HepG2 (cell line): ENCODE results near the gene PLCB2. TPM values are rescaled to one million over a fixed set of nuclear protein-coding genes. Genes with fewer than 3 reads are reported as not detected.

Source experiments
- ATAC-seq: fragments of 200-7000 bp; cut with Tn5 transposase; 3 replicates; pipeline ENCODE4 v1.9.1; 2020; ENCODE audit warnings: mild to moderate bottlenecking, moderate library complexity
- BruUV-seq: library from RNA; stranded (reverse); fragments of 400-500 nt; replicated peaks from 2 replicates; lab custom pipeline; 2021; lab: Mats Ljungman, UMichigan
- CTCF ChIA-PET: fragments of 300-600 bp; formaldehyde crosslinking; extraction: SDS; loops from one replicate; lab custom pipeline; 2021; ENCODE audit warnings: low total read pairs, inconsistent platforms, low intra/inter-chr PET ratio; lab: Yijun Ruan, JAX
- POLR2A ChIA-PET: fragments of 350-600 bp; sonication (Branson Sonifier 250); formaldehyde crosslinking; loops from one replicate; lab custom pipeline; 2020; ENCODE audit warnings: antibody characterized with exemption, inconsistent platforms; lab: Yijun Ruan, JAX
- DNase-seq: peaks from one replicate; pipeline ENCODE4 v3.0.0-alpha.2; 2015; ENCODE audit warnings: low spot score
- FAIRE-seq: peaks from 3 replicates; lab custom pipeline; 2011; peaks lifted over from hg19 to GRCh38; lab: Jason Lieb, UNC
- H2AFZ ChIP-seq: one replicate; pipeline ENCODE4 v1.6.1; 2011; ENCODE audit warnings: low read length, inconsistent platforms
- H3K27ac ChIP-seq: fragments of 300-600 bp; 3 replicates; pipeline ENCODE4 v1.8.0; 2011; ENCODE audit warnings: mixed run types, mild to moderate bottlenecking, mixed read lengths, low read length, inconsistent platforms; ENCODE audit not compliant: insufficient read depth; ENCODE audit errors: extremely low read length
- H3K27me3 ChIP-seq, 2 experiments: fragments of 200-600 bp in 1 of 2; 2 replicates in 1 of 2; 3 replicates in 1 of 2; pipeline versions ENCODE4 v1.6.0 to v1.8.0; 2011; ENCODE audit warnings: low read length in 2 of 2, mild to moderate bottlenecking in 2 of 2, moderate library complexity in 2 of 2, inconsistent platforms in 1 of 2; ENCODE audit not compliant: insufficient read depth in 2 of 2, control insufficient read depth in 1 of 2
- H3K36me3 ChIP-seq, 2 experiments: fragments of 200-600 bp in 1 of 2; replicated peaks in 1 of 2; 2 replicates in 1 of 2; 3 replicates in 1 of 2; pipeline versions ENCODE4 v1.5.1 to v1.8.0; 2011; ENCODE audit warnings: low read length in 2 of 2, inconsistent platforms in 1 of 2; ENCODE audit not compliant: insufficient read depth in 2 of 2, control insufficient read depth in 1 of 2
- H3K4me1 ChIP-seq: 2 replicates; pipeline ENCODE4 v1.5.1; 2012; ENCODE audit warnings: low read length, inconsistent platforms; ENCODE audit not compliant: insufficient read depth
- H3K4me2 ChIP-seq: 2 replicates; pipeline ENCODE4 v1.6.0; 2011; ENCODE audit warnings: low read depth, low read length, inconsistent platforms
- H3K4me3 ChIP-seq, 3 experiments: fragments of 200-600 bp in 1 of 3; sonication (generic), shearing (Covaris generic) in 1 of 3; replicated peaks in 1 of 3; 2 replicates each; pipeline ENCODE4 v1.5.1; 2011 to 2016; ENCODE audit warnings: low read length in 3 of 3, inconsistent platforms in 2 of 3, low read depth in 2 of 3, mild to moderate bottlenecking in 2 of 3, control low read depth in 1 of 3, mixed read lengths in 1 of 3; ENCODE audit not compliant: insufficient read depth in 1 of 3
- H3K79me2 ChIP-seq: one replicate; pipeline ENCODE4 v1.6.1; 2011; ENCODE audit warnings: low read length, inconsistent platforms; ENCODE audit not compliant: insufficient read depth
- H3K9ac ChIP-seq: 2 replicates; pipeline ENCODE4 v1.6.0; 2011; ENCODE audit warnings: mild to moderate bottlenecking, low read depth, low read length, inconsistent platforms; ENCODE audit not compliant: insufficient read depth
- H3K9me3 ChIP-seq: 2 replicates; pipeline ENCODE4 v1.5.1; 2012; ENCODE audit warnings: mild to moderate bottlenecking, low read length
- H4K20me1 ChIP-seq: 2 replicates; pipeline ENCODE4 v1.6.0; 2011; ENCODE audit warnings: inconsistent platforms, mild to moderate bottlenecking, low read length, moderate library complexity; ENCODE audit not compliant: insufficient read depth
- ESRRA ChIP-seq: sonication (generic); formaldehyde crosslinking; IDR thresholded peaks from 2 replicates; pipeline ENCODE4 v1.5.1; 2020; ENCODE audit warnings: mild to moderate bottlenecking, low read depth, missing genetic modification reagents
- MAF1 ChIP-seq: sonication (generic); formaldehyde crosslinking; IDR thresholded peaks from 2 replicates; pipeline ENCODE4 v1.5.0; 2020; ENCODE audit warnings: missing genetic modification reagents, borderline replicate concordance
- NPAS2 ChIP-seq: sonication (generic); formaldehyde crosslinking; IDR thresholded peaks from 2 replicates; pipeline ENCODE4 v1.8.0; 2022; ENCODE audit warnings: mild to moderate bottlenecking, missing genetic modification reagents, borderline replicate concordance
- SMARCC2 ChIP-seq: fragments of 450-650 bp; IDR thresholded peaks from 2 replicates; pipeline ENCODE4 v1.6.1; 2017; ENCODE audit warnings: antibody characterized with exemption, mild to moderate bottlenecking
- SPEN ChIP-seq: sonication (generic); formaldehyde crosslinking; IDR thresholded peaks from 2 replicates; pipeline ENCODE4 v1.5.1; 2020; ENCODE audit warnings: low read depth, mild to moderate bottlenecking, missing genetic modification reagents
- THAP11 ChIP-seq: IDR thresholded peaks from 2 replicates; pipeline ENCODE4 v1.6.1; 2016; ENCODE audit warnings: missing biosample characterization, missing genetic modification reagents
- ZNF335 ChIP-seq: sonication (generic); formaldehyde crosslinking; IDR thresholded peaks from 2 replicates; pipeline ENCODE4 v1.4.0; 2020; ENCODE audit warnings: missing genetic modification reagents
- ZZZ3 ChIP-seq: sonication (generic); formaldehyde crosslinking; IDR thresholded peaks from 2 replicates; pipeline ENCODE4 v1.4.0; 2020; ENCODE audit warnings: missing genetic modification reagents, mild to moderate bottlenecking, borderline replicate concordance
- WGBS: methylation state at CpG from one replicate; pipeline ENCODE4 v1.1.6; 2017; ENCODE audit warnings: low lambda C conversion rate; 5-methylcytosine and 5-hydroxymethylcytosine counted together
- in situ Hi-C: cut with HindIII; loops from 2 replicates; pipeline ENCODE4 v1.10.0; 2017; ENCODE audit warnings: low pct_unique_long_range_greater_than_20kb; ENCODE audit not compliant: extremely low pct_ligation_motif_present
- intact Hi-C: fragments of 100-400 bp; cut with micrococcal nuclease; formaldehyde crosslinking; loops from one replicate; pipeline ENCODE4 v1.10.0; 2022; ENCODE audit not compliant: unreplicated experiment
- polyA plus RNA-seq, 8 experiments: library from polyadenylated mRNA; depleted of rRNA in 3 of 8; stranded (reverse) in 7 of 8; unstranded in 1 of 8; fragments of >200 nt; fragmentation: Illumina TruSeq in 4 of 8; extraction: Trizol in 4 of 8; gene quantifications; 2 replicates each; pipeline versions ENCODE4 v1.2.1 to v1.2.3, GENCODE V29; 2011 to 2016; ENCODE audit warnings: low read depth in 4 of 8, missing spikeins in 1 of 8, mixed read lengths in 1 of 8; ENCODE audit not compliant: insufficient read depth in 1 of 8
- total RNA-seq, 5 experiments: library from RNA; depleted of rRNA; stranded (reverse); fragments of >200 nt; fragmentation: Illumina TruSeq; extraction: Trizol; gene quantifications; 2 replicates each; pipeline ENCODE4 v1.2.3, GENCODE V29; 2016; ENCODE audit warnings: low read depth in 1 of 5
- TF ChIP-seq, protein P1 (sequence below): sonication (generic); formaldehyde crosslinking; IDR thresholded peaks from 2 replicates; pipeline ENCODE4 v1.4.0; 2020; ENCODE audit warnings: missing genetic modification reagents
- TF ChIP-seq, protein P2 (sequence below): sonication (generic); formaldehyde crosslinking; IDR thresholded peaks from 2 replicates; pipeline ENCODE4 v1.4.0; 2020; ENCODE audit warnings: mild to moderate bottlenecking, missing genetic modification reagents
- TF ChIP-seq, protein P3 (sequence below): sonication (generic); formaldehyde crosslinking; IDR thresholded peaks from 2 replicates; pipeline ENCODE4 v1.4.0; 2020; ENCODE audit warnings: missing genetic modification reagents
- TF ChIP-seq, protein P4 (sequence below): sonication (generic); formaldehyde crosslinking; IDR thresholded peaks from 2 replicates; pipeline ENCODE4 v1.8.1; 2022; ENCODE audit warnings: mild to moderate bottlenecking, missing genetic modification reagents
- TF ChIP-seq, protein P5 (sequence below), 2 experiments: IDR thresholded peaks; 2 replicates each; pipeline ENCODE4 v1.6.1; 2011 to 2012; ENCODE audit warnings: low read length in 2 of 2, borderline replicate concordance in 1 of 2, low read depth in 1 of 2, mild to moderate bottlenecking in 1 of 2, moderate library complexity in 1 of 2

PLCB2 gene
- total and polyA plus RNA-seq, 2 of the 13 experiments (the other 11 are each of a cell fraction or from before 2014, with no cell fraction given): 0.11 TPM; not detected in 1

DNA sequence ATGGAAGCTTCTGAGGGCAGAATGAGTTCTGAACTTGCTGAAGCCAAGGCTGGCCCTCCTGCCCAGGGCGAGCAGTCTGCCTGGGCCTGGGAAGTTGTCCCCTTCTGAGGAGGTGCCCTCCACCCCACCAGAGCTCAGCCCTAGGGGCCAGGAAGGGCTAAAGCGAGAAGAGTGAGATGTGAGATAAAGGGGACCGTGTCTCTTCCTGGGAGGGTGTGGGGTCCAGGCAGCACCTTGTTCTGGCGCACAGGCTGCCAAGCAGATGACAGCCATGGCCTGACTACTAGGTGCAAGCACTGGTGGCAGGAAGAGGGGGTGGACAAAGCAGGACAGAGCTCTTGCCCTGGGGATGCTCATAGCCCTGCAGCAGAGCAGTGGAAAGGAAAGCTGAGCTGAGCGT lies 65.1 kb downstream of the PLCB2 start (continued):
- TF ChIP-seq THAP11 (no peak), ZNF335 (CRISPR knock-in tag) (no peak), NPAS2 (CRISPR knock-in tag) (no peak), ESRRA (CRISPR knock-in tag) (no peak), MAF1 (CRISPR knock-in tag) (no peak), SMARCC2 (no peak)
- TF ChIP-seq, protein P1, sequence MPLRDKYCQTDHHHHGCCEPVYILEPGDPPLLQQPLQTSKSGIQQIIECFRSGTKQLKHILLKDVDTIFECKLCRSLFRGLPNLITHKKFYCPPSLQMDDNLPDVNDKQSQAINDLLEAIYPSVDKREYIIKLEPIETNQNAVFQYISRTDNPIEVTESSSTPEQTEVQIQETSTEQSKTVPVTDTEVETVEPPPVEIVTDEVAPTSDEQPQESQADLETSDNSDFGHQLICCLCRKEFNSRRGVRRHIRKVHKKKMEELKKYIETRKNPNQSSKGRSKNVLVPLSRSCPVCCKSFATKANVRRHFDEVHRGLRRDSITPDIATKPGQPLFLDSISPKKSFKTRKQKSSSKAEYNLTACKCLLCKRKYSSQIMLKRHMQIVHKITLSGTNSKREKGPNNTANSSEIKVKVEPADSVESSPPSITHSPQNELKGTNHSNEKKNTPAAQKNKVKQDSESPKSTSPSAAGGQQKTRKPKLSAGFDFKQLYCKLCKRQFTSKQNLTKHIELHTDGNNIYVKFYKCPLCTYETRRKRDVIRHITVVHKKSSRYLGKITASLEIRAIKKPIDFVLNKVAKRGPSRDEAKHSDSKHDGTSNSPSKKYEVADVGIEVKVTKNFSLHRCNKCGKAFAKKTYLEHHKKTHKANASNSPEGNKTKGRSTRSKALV: no peak

DNA sequence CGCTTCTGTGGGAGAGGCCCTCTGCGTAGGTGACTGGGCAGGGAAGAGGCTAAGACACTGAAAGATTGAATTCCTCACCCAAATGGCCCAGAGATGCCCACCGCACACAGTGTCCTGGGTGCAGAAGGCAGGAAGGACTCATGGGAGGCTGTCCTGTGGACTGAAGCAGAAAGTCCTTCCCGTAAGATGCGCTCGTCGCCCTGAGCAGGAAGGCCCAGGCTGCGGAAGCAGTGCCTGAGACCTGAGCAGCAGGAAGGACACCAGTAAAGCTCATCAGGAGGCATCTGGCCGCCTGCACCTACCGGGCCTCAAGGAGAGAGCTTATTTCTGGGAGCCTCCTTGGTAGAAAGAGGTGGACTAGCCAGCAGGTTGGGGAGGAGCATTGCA lies 65.5 kb downstream of the PLCB2 start:
- WGBS: 48% methylated on average over 4 of the region's 10 CpGs
- FAIRE-seq (no peak), DNase-seq (no peak), ATAC-seq (no peak)
- no peak overlapping the region for H3K4me3 ChIP-seq
- no peaks in the 10 kb centered on the region for H3K79me2 ChIP-seq
- no peak overlapping the region for H3K9ac ChIP-seq
- BruUV-seq: no TSS peak
- in situ Hi-C loops (no loop called here), intact Hi-C loops (no loop called here)
- no peaks in the 10 kb centered on the region for H4K20me1 ChIP-seq
- H3K4me1 ChIP-seq: peaks cover 35% of the 10 kb centered on the region
- H3K36me3 ChIP-seq: no peaks in the 10 kb centered on the region
- no peaks in the 10 kb centered on the region for H3K9me3 ChIP-seq
- no peak overlapping the region for H2AFZ ChIP-seq
- ChIA-PET CTCF (no interaction called here), POLR2A (no interaction called here)
- H3K27me3 ChIP-seq: peaks cover 9 to 58% of the 10 kb centered on the region in 2 experiments; a peak in 4 of 5 replicates
- no peak overlapping the region for H3K27ac ChIP-seq
- no peak overlapping the region for H3K4me2 ChIP-seq
- TF ChIP-seq, protein P2, sequence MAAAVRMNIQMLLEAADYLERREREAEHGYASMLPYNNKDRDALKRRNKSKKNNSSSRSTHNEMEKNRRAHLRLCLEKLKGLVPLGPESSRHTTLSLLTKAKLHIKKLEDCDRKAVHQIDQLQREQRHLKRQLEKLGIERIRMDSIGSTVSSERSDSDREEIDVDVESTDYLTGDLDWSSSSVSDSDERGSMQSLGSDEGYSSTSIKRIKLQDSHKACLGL (CRISPR knock-in tag): no peak
- TF ChIP-seq, protein P3, sequence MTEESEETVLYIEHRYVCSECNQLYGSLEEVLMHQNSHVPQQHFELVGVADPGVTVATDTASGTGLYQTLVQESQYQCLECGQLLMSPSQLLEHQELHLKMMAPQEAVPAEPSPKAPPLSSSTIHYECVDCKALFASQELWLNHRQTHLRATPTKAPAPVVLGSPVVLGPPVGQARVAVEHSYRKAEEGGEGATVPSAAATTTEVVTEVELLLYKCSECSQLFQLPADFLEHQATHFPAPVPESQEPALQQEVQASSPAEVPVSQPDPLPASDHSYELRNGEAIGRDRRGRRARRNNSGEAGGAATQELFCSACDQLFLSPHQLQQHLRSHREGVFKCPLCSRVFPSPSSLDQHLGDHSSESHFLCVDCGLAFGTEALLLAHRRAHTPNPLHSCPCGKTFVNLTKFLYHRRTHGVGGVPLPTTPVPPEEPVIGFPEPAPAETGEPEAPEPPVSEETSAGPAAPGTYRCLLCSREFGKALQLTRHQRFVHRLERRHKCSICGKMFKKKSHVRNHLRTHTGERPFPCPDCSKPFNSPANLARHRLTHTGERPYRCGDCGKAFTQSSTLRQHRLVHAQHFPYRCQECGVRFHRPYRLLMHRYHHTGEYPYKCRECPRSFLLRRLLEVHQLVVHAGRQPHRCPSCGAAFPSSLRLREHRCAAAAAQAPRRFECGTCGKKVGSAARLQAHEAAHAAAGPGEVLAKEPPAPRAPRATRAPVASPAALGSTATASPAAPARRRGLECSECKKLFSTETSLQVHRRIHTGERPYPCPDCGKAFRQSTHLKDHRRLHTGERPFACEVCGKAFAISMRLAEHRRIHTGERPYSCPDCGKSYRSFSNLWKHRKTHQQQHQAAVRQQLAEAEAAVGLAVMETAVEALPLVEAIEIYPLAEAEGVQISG (CRISPR knock-in tag): no peak
- no peak for TF ChIP-seq SPEN (CRISPR knock-in tag)
- TF ChIP-seq, protein P4, sequence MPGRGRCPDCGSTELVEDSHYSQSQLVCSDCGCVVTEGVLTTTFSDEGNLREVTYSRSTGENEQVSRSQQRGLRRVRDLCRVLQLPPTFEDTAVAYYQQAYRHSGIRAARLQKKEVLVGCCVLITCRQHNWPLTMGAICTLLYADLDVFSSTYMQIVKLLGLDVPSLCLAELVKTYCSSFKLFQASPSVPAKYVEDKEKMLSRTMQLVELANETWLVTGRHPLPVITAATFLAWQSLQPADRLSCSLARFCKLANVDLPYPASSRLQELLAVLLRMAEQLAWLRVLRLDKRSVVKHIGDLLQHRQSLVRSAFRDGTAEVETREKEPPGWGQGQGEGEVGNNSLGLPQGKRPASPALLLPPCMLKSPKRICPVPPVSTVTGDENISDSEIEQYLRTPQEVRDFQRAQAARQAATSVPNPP (CRISPR knock-in tag): no peak
- TF ChIP-seq ZZZ3: no peak
- TF ChIP-seq, protein P5, sequence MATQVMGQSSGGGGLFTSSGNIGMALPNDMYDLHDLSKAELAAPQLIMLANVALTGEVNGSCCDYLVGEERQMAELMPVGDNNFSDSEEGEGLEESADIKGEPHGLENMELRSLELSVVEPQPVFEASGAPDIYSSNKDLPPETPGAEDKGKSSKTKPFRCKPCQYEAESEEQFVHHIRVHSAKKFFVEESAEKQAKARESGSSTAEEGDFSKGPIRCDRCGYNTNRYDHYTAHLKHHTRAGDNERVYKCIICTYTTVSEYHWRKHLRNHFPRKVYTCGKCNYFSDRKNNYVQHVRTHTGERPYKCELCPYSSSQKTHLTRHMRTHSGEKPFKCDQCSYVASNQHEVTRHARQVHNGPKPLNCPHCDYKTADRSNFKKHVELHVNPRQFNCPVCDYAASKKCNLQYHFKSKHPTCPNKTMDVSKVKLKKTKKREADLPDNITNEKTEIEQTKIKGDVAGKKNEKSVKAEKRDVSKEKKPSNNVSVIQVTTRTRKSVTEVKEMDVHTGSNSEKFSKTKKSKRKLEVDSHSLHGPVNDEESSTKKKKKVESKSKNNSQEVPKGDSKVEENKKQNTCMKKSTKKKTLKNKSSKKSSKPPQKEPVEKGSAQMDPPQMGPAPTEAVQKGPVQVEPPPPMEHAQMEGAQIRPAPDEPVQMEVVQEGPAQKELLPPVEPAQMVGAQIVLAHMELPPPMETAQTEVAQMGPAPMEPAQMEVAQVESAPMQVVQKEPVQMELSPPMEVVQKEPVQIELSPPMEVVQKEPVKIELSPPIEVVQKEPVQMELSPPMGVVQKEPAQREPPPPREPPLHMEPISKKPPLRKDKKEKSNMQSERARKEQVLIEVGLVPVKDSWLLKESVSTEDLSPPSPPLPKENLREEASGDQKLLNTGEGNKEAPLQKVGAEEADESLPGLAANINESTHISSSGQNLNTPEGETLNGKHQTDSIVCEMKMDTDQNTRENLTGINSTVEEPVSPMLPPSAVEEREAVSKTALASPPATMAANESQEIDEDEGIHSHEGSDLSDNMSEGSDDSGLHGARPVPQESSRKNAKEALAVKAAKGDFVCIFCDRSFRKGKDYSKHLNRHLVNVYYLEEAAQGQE (IDR thresholded peaks at IDR 0.05; ENCODE audit: borderline replicate concordance in 1 of 2, low read depth in 1 of 2, low read length in 2 of 2): no peak
- TF ChIP-seq THAP11: no peak
